B cell (primary cell): ENCODE data around the gene CHST11. TPM values are rescaled to one million over a fixed set of nuclear protein-coding genes. Genes with fewer than 3 reads are reported as not detected.
A peak's percentile ranks its signal among the peaks of the same experiment; 100 is the strongest.

Source experiments
- ATAC-seq: fragments of 200-7000 bp; cut with Tn5 transposase; one replicate; pipeline ENCODE4 v1.10.0; 2021; ENCODE audit warnings: low read depth, mild to moderate bottlenecking, moderate number of reproducible peaks, moderate library complexity
- CTCF ChIA-PET: fragments of 350-600 bp; sonication (Branson Sonifier 250); formaldehyde crosslinking; loops from one replicate; lab custom pipeline; 2021; ENCODE audit warnings: antibody characterized with exemption, inconsistent platforms; lab: Charles Lee
- POLR2A ChIA-PET: fragments of 350-600 bp; sonication (Branson Sonifier 250); formaldehyde crosslinking; loops from one replicate; lab custom pipeline; 2021; ENCODE audit warnings: antibody characterized with exemption; lab: Charles Lee
- DNase-seq: peaks from one replicate; pipeline ENCODE4 v3.0.0; 2013
- H2AFZ ChIP-seq: 2 replicates; pipeline ENCODE4 v1.6.1; 2012; ENCODE audit warnings: mild to moderate bottlenecking, low read depth, low read length; ENCODE audit not compliant: insufficient read depth, poor library complexity, severe bottlenecking
- H3K27ac ChIP-seq, 2 donors: 1 replicate in 1 of 2; 2 replicates in 1 of 2; pipeline ENCODE4 v1.5.1; 2012 to 2013; ENCODE audit warnings: low read length in 2 of 2, mild to moderate bottlenecking in 2 of 2, moderate library complexity in 1 of 2
- H3K27me3 ChIP-seq, 4 experiments: fragments of 200-600 bp in 1 of 4; sonication (generic) in 1 of 4; replicated peaks in 1 of 4; 1 replicate in 2 of 4; 2 replicates in 2 of 4; pipeline versions ENCODE4 v1.6.1 to v1.7.0; 2013 to 2016; ENCODE audit warnings: low read length in 3 of 4, mild to moderate bottlenecking in 2 of 4, mixed read lengths in 1 of 4, moderate library complexity in 1 of 4; ENCODE audit not compliant: insufficient read depth in 4 of 4, control insufficient read depth in 3 of 4; ENCODE audit errors: control extremely low read depth in 1 of 4
- H3K36me3 ChIP-seq, 2 experiments: replicated peaks in 1 of 2; 1 replicate in 1 of 2; 2 replicates in 1 of 2; pipeline versions ENCODE4 v1.6.1 to v1.7.1; 2013; ENCODE audit warnings: low read length in 1 of 2; ENCODE audit not compliant: insufficient read depth in 2 of 2, control insufficient read depth in 1 of 2; ENCODE audit errors: control extremely low read depth in 1 of 2, extremely low read depth in 1 of 2
- H3K4me1 ChIP-seq, 2 donors: fragments of 200-600 bp in 1 of 2; sonication (generic) in 1 of 2; 1 replicate in 1 of 2; 2 replicates in 1 of 2; pipeline versions ENCODE4 v1.5.1 to v1.6.1; 2013 to 2017; ENCODE audit warnings: low read length in 2 of 2; ENCODE audit not compliant: control insufficient read depth in 2 of 2, insufficient read depth in 2 of 2
- H3K4me2 ChIP-seq: replicated peaks from 2 replicates; pipeline ENCODE3; 2012; ENCODE audit warnings: mild to moderate bottlenecking, low read depth, low read length; ENCODE audit not compliant: poor library complexity, severe bottlenecking
- H3K4me3 ChIP-seq, 5 experiments: fragments of 200-600 bp in 1 of 5; sonication (generic) in 1 of 5; 1 replicate in 3 of 5; 2 replicates in 2 of 5; pipeline versions ENCODE4 v1.5.1 to v1.7.0; 2011 to 2016; ENCODE audit warnings: low read length in 4 of 5, mild to moderate bottlenecking in 4 of 5, low read depth in 2 of 5, control low read depth in 1 of 5, moderate library complexity in 1 of 5; ENCODE audit not compliant: insufficient read depth in 1 of 5; ENCODE audit errors: control extremely low read depth in 1 of 5, extremely low read depth in 1 of 5
- H3K79me2 ChIP-seq: fragments of 200-600 bp; sonication (generic); one replicate; pipeline ENCODE4 v1.6.0; 2016; ENCODE audit warnings: low read length; ENCODE audit not compliant: control insufficient read depth, insufficient read depth
- H3K9ac ChIP-seq: fragments of 200-600 bp; sonication (generic); 2 replicates; pipeline ENCODE4 v1.6.1; 2017; ENCODE audit warnings: mild to moderate bottlenecking, low read length, moderate library complexity
- H3K9me3 ChIP-seq, 3 donors: one replicate each; pipeline versions ENCODE4 v1.6.1 to v1.7.1; 2013; ENCODE audit warnings: low read length in 2 of 3; ENCODE audit not compliant: control insufficient read depth in 2 of 3, insufficient read depth in 1 of 3; ENCODE audit errors: control extremely low read depth in 1 of 3
- H4K20me1 ChIP-seq: 2 replicates; pipeline ENCODE4 v1.6.0; 2012; ENCODE audit warnings: mild to moderate bottlenecking, low read length; ENCODE audit not compliant: insufficient read depth, control insufficient read depth, poor library complexity, severe bottlenecking
- H3K27ac Mint-ChIP-seq: one replicate; pipeline ENCODE4 v1.8.0; 2021; ENCODE audit warnings: mixed read lengths
- H3K27me3 Mint-ChIP-seq: one replicate; pipeline ENCODE4 v1.8.0; 2021; ENCODE audit warnings: mixed read lengths
- H3K4me1 Mint-ChIP-seq: one replicate; pipeline ENCODE4 v1.8.0; 2021; ENCODE audit warnings: mixed read lengths
- H3K4me3 Mint-ChIP-seq: one replicate; pipeline ENCODE4 v1.8.0; 2021; ENCODE audit warnings: mixed read lengths
- H3K9me3 Mint-ChIP-seq: one replicate; pipeline ENCODE4 v1.8.0; 2022; ENCODE audit warnings: mixed read lengths; ENCODE audit not compliant: insufficient read depth
- CTCF ChIP-seq: fragments of 200-600 bp; IDR thresholded peaks from one replicate; pipeline ENCODE4 v1.8.0; 2022; ENCODE audit warnings: antibody characterized with exemption, mild to moderate bottlenecking
- EZH2 ChIP-seq: IDR thresholded peaks from 2 replicates; pipeline ENCODE4 v1.6.1; 2012; ENCODE audit warnings: borderline replicate concordance, low read depth, mild to moderate bottlenecking, moderate library complexity, low read length; ENCODE audit not compliant: insufficient read depth, poor library complexity, severe bottlenecking
- WGBS: methylation state at CpG from one replicate; pipeline ENCODE4 v1.1.5; 2013; ENCODE audit warnings: missing lambda C conversion rate; ENCODE audit not compliant: insufficient coverage; 5-methylcytosine and 5-hydroxymethylcytosine counted together
- intact Hi-C: fragments of 100-400 bp; cut with micrococcal nuclease; formaldehyde crosslinking; loops from one replicate; pipeline ENCODE4 v1.10.0; 2022
- polyA plus RNA-seq: library from polyadenylated mRNA; depleted of rRNA; stranded (reverse); fragments of >200 nt; gene quantifications from 2 replicates; pipeline ENCODE4 v1.2.3, GENCODE V29; 2012
- total RNA-seq, 2 donors: library from RNA; stranded (reverse); fragments of 120-200 nt in 1 of 2; gene quantifications; 1 replicate in 1 of 2; 2 replicates in 1 of 2; pipeline versions ENCODE4 v1.2.3 to v1.2.4, GENCODE V29; 2013 to 2022

Gene CHST11
- total and polyA plus RNA-seq, 2 donors (not counting 1 experiment from before 2014, with no cell fraction given): 46.3 to 152 TPM

- peak overlapping the region; percentile 94 for H3K4me2 ChIP-seq
- no peak for TF ChIP-seq EZH2
- TF ChIP-seq CTCF: no peak
- H3K36me3 ChIP-seq: no peaks in the 10 kb centered on the region
- ATAC-seq (no peak), DNase-seq (no peak)
- 25% methylated on average over 5 of the region's 10 CpGs for WGBS
- ChIA-PET POLR2A (interaction anchor here (0.7 to 1.9 kb wide), 4 partner anchors 13 to 180 kb away, joined by 3 to 7 read pairs (median 3); no protein-coding TSS in a partner anchor), CTCF (interaction anchor here (0.8 to 4.4 kb wide), 10 partner anchors 9 to 331 kb away, joined by 3 to 19 read pairs (median 4); no protein-coding TSS in a partner anchor)
- peak overlapping the region; percentile 95 for H3K9ac ChIP-seq
- H3K4me1 ChIP-seq: peaks cover 61 to 71% of the 10 kb centered on the region in 2 donors
- Mint-ChIP-seq H3K4me3 (peak overlapping the region; percentile 98), H3K9me3 (no peaks in the 10 kb centered on the region), H3K4me1 (peaks cover 68% of the 10 kb centered on the region), H3K27me3 (no peaks in the 10 kb centered on the region), H3K27ac (peak overlapping the region; percentile 92)
- no peaks in the 10 kb centered on the region for H4K20me1 ChIP-seq
- peaks cover 75% of the 10 kb centered on the region for H3K79me2 ChIP-seq
- H2AFZ ChIP-seq: peak overlapping the region; percentile 67
- H3K4me3 ChIP-seq: peak overlapping the region in 4 of 5 experiments; percentile 21 to 99 (median 53)
- intact Hi-C loops: loop anchor here (2.0 kb wide), 1 partner anchor 19 kb away; no protein-coding TSS in a partner anchor
- H3K27ac ChIP-seq: peak overlapping the region; percentile 71 to 92
- no peaks in the 10 kb centered on the region for H3K27me3 ChIP-seq
- no peaks in the 10 kb centered on the region for H3K9me3 ChIP-seq
Measured at GRCh38 chr12:104460041-104460719, 3.4 kb downstream of the CHST11 start.
